ENCODE measurements around the gene SMIM31. TPM values are rescaled to one million over a fixed set of nuclear protein-coding genes. Genes with fewer than 3 reads are reported as not detected.

SMIM31 gene
- total and polyA plus RNA-seq, 8 donors = 0.54 to 4.2 (median 1.6) TPM

- FAIRE-seq (no peak), DNase-seq (peak in 2 of 6 donors; percentile 16 to 29), ATAC-seq (peak in 3 of 4 donors; percentile 65 to 75 (median 71))
- Histone ChIP-seq H3K27me3 (no peaks in the 10 kb centered on the region), H3K4me1 (no peaks in the 10 kb centered on the region), H3K36me3 (no peaks in the 10 kb centered on the region), H3K27ac (no peak overlapping the region), H3K4me3 (no peak overlapping the region), H3K9me3 (no peaks in the 10 kb centered on the region)
- 53 to 56% methylated on average over 7 of the region's 7 CpGs for WGBS, 2 donors
- peak; percentile 42 to 63 (median 48) for TF ChIP-seq CTCF (IDR thresholded peaks at IDR 0.05)
- intact Hi-C loops (cut with DNase I) = no loop called here
These were observed 25.9 kb downstream of the SMIM31 start for GRCh38 chr4:164779811-164780216.

- no peak for TF ChIP-seq CTCF (IDR thresholded peaks at IDR 0.05)
- FAIRE-seq (no peak), ATAC-seq (no peak), DNase-seq (no peak)
- Histone ChIP-seq H3K9me3 (no peaks in the 10 kb centered on the region), H3K4me3 (no peak overlapping the region), H3K36me3 (no peaks in the 10 kb centered on the region), H3K4me1 (no peaks in the 10 kb centered on the region), H3K27ac (no peak overlapping the region), H3K27me3 (no peaks in the 10 kb centered on the region)
- 94 to 96% methylated on average over 3 of the region's 3 CpGs for WGBS, 2 donors
- intact Hi-C loops (cut with DNase I) = no loop called here
These were observed 26.9 kb downstream of the SMIM31 start for GRCh38 chr4:164780839-164781238.

GRCh38 chr4:164783976-164784375 lies 30.0 kb downstream of the SMIM31 start:
- no peak for DNase-seq
- Histone ChIP-seq H3K27ac (no peak overlapping the region), H3K4me3 (no peak overlapping the region), H3K4me1 (no peaks in the 10 kb centered on the region), H3K9me3 (no peaks in the 10 kb centered on the region), H3K27me3 (no peaks in the 10 kb centered on the region), H3K36me3 (no peaks in the 10 kb centered on the region)
- ATAC-seq = no peak
- intact Hi-C loops (cut with DNase I) = no loop called here
- no peak for FAIRE-seq
- 80% methylated on average over 6 of the region's 6 CpGs for WGBS, 2 donors
- TF ChIP-seq CTCF (IDR thresholded peaks at IDR 0.05) = no peak

GRCh38 chr4:164789047-164789446 lies 35.1 kb downstream of the SMIM31 start:
- TF ChIP-seq CTCF (IDR thresholded peaks at IDR 0.05) = no peak
- FAIRE-seq = no peak
- no peak for ATAC-seq
- intact Hi-C loops (cut with DNase I) = no loop called here
- DNase-seq = no peak
- WGBS, 2 donors = 69 to 83% methylated on average over 1 of the region's 1 CpG
- no peaks in the 10 kb centered on the region for H3K36me3 ChIP-seq
- H3K27me3 ChIP-seq = no peaks in the 10 kb centered on the region
- H3K27ac ChIP-seq = no peak overlapping the region
- no peak overlapping the region for H3K4me3 ChIP-seq
- no peaks in the 10 kb centered on the region for H3K9me3 ChIP-seq
- no peaks in the 10 kb centered on the region for H3K4me1 ChIP-seq

GRCh38 chr4:164790249-164790648 lies 36.3 kb downstream of the SMIM31 start:
- TF ChIP-seq CTCF (IDR thresholded peaks at IDR 0.05) = no peak

More at GRCh38 chr4:164790249-164790648, 36.3 kb downstream of the SMIM31 start:
- Histone ChIP-seq H3K27me3 (no peaks in the 10 kb centered on the region), H3K4me3 (no peak overlapping the region), H3K27ac (no peak overlapping the region), H3K4me1 (no peaks in the 10 kb centered on the region), H3K36me3 (no peaks in the 10 kb centered on the region), H3K9me3 (no peaks in the 10 kb centered on the region)
- no peak for FAIRE-seq
- ATAC-seq = no peak
- intact Hi-C loops (cut with DNase I) = no loop called here
- no peak for DNase-seq
